HG02759 (cell line): ENCODE results near the gene RAB27B.

ENCODE experiments used
- ATAC-seq: cut with Tn5 transposase; IDR thresholded peaks from one replicate; pipeline ENCODE4 v1.9.1; 2021; ENCODE audit warnings: mild to moderate bottlenecking, moderate library complexity; ENCODE audit not compliant: unreplicated experiment

The RAB27B gene

DNA sequence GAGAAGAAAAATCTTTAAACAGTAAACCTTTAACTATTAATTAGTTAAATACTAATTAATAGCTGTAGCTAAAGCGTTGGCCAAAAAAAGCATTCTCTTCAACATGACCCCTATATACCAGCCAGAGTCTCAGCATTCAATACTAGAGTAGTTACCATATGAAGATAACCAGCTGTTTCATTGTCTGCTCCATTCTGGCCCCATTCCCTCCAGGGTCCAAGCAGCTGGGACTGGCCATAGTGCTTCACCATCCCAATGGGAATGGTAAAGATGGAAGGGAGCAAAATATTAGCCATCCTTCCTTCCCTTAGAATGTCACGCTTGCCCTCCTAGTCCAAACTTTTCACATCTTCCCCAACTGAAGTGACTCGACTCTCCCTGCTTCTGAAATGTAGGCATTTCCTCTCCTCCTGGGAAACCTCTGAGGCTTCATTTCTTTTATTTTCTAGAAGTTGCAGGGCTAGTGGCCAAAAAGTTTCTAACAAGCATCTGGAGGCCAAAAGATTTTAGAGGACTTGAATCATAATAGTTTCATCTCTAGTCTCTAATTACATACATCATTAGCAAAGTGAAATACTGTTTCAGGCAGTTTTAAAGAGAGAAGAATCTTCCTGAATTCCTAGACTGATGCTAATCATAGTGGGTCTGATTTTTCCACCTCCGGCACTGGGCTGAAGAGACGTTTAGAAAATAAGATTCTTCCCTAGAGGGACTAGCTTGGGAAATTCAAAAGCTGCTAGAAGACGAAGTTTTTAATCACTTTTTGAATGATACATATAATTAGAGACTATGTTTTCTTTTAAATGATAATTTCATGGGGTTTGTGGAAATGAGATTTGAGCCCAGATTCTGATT, 78.3 kb downstream of the RAB27B start:
- no peak for ATAC-seq

DNA sequence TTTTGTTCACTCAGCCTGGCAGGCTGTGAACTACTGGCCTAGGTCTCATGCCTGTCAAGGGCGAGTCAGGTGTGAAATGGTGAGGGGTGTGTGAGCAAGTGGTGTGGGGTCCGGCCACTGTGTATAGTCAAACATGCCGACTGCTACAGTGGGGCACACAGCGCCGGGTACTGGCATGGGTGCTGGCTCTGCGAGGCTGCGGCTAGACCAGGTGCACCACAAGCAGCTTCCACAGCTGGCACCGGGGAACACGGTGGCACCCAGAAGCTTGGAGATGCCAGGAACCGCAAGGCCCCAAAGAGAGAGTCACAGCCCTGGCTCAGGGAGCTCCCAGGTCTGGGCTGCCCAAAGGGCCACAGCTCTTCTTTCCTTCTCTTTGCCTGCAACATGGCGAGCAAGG, 81.3 kb downstream of the RAB27B start:
- no peak for ATAC-seq

GRCh38 chr18:54910161-54910919, 82.1 kb downstream of the RAB27B start:
- no peak for ATAC-seq

GRCh38 chr18:54911551-54911950, 83.3 kb downstream of the RAB27B start:
- no peak for ATAC-seq

DNA sequence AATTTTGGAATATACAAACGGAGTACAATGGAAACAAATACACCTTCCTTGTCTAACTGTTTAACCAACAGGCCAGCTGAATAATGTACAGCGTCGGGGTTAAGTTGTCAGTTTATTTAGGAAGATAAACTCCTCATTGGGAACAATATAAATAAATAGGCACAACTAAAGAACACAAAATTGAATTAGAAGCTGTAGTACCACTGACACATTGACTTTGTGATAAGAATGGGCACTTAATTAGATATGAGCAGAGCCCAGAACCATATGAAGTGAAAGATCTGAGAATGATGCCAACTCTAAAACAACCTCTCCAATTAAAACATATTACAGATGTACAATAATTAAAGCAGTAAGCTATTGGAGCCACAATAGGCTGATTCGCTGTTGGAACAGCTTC, 86.5 kb downstream of the RAB27B start:
- ATAC-seq, result no peak

- no peak for ATAC-seq
These were observed 88.2 kb downstream of the RAB27B start for GRCh38 chr18:54916507-54916906.

GRCh38 chr18:54918060-54918459, 89.8 kb downstream of the RAB27B start:
- no peak for ATAC-seq

DNA sequence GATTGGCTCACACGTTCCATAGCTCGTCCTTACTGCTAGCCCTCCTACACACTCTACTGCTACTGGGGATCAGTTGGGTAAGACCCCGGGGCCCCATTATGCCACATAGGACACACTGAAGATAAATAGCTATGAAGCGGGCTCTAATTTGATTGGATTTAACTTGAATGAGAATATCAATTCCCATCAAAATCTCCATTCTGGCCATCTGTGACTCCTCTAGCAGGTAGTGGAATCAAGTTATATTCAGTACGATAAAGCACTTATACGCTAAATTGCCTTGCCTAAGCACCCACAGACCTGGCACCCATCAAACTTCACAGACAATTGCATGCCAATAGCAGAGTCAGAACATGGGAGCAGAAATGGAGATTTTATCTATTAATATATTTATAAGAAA, 91.1 kb downstream of the RAB27B start:
- no peak for ATAC-seq

GRCh38 chr18:54923339-54923956, 95.2 kb downstream of the RAB27B start:
- ATAC-seq, result no peak

DNA sequence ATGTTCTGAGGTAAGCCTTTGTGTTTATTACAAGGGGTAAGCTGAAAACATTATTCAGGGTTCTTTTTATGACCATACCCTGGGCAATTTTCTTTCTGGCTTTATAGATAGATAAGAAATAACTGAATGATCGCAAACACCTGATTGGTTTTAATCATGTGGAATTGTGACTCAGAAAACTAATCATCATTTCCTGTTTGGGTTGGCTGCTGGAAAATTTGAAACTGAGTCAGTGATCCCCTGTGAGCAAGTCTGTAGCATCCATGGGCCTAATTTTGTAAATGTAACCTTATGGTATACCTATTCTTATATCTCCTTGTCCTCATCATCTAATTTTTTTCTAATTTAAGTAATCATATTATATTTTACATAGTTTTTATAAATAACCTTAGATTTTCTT, 96.7 kb downstream of the RAB27B start:
- no peak for ATAC-seq

DNA sequence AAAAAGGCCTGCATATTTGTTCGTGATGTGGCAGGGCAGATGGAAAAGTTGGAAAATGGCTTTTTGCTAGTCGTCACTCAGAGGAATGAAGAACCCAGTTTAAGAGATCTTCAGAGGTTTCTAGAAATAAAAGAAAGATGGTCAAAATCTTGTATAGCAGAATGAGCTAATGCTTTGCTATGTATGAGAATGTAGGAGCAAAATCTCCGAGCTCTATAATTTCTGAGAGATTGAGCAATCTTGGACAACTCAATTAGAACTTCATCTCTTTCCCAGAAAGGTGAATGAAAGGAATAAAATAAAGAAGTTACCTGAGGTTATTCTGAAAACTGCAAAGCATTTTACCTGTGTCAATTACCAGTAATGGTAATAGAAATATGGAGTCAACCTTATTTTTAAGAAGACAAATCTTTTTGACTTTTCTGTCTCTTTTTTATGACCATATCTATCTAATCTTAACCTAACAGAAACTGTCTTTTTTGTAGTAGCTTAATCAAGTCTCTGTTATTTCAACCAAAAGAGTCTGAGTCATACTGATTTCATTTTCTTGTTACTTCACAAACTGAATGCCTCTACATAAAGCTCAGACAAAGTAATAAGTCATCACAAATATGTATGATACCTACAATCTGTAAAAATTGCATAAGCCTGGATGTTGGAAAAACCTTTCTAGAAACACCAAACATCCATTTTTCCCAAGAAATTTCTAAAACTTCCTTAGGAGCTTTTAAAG, 98.5 kb downstream of the RAB27B start:
- ATAC-seq, result no peak

DNA sequence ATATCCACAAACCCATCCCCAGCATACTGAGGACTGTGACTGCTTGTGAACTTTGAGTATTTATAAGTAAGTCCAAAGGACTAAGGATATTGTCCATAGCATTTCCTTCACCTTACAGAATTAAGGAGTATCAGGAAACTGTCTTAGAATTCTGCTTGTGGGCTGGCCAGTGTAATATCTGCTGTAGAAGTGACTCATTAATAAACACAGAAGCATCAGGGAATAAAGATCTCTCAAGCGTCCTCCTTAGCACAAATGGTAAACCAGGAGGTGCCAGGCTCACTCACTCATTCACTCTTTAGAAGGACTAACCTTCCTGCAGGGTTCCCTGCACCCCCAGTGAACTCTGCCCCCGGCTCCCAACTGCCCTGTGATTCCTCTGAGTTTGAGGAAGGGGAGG, 100.0 kb downstream of the RAB27B start:
- ATAC-seq, result no peak

GRCh38 chr18:54931152-54931551, 102.9 kb downstream of the RAB27B start:
- no peak for ATAC-seq

DNA sequence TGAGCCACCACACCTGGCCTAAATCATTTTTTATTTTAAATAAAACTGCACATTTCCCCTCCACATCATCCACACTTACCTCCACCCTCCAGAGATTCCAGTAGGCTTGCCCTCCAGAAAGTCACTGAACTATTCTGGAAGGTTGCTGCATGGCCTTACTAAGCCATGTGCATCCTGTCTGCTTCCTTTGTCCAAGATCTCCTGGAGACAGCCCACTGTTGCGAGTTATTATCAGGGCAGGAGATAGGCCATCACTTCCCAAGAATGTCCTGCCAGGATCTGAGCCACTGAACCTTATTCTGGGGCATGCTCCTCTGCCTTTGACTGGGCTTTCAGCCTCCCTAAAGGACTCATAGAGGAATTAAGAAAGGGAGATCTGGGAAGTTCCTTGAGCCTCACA, 104.2 kb downstream of the RAB27B start:
- ATAC-seq, result no peak

GRCh38 chr18:54938506-54938905, 110.2 kb downstream of the RAB27B start:
- ATAC-seq, result no peak

DNA sequence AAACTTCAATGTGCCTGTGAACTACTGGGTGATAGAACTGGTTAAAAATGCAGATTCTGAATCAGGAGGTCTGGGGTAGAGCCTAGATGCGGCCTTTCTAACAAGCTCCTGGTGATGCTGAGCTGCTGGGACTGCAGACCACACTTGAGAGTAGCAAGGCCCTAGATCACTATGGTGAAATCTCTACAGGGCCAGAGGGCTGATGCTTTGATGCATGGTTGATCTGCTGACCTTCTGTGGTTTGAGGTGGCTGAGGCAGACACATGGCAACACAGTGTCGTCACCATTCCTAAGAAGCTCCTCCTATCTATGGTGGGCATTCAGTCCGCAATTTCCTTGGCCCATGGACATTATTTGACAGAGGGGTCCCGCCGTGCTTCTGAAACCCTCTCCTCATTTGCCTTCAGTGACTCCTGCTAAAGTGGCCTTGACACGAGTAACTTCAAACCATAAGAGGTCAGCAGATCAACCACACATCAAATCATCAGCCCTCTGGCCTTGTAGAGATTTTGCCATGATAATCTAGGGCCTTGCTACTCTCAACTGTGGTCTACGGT, 111.2 kb downstream of the RAB27B start:
- ATAC-seq, result no peak

DNA sequence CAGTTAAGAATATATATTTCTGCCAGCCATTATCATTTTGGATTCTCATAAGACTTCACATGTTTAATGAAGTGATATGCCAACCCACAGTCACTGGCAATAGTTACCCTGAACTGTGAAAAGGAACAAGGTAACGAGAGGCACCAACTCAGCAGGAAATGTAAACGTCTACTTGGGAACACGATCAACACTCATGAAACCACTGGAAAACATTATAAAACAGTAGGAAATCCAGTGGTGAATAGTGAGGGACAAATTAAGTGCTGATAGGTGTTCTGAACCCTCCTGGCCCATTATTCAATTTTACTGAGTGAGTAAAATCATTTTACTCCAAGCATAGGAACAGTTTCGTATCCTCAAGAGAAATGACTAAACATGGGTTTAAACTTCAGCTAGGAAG, 113.9 kb downstream of the RAB27B start:
- ATAC-seq, result no peak

GRCh38 chr18:54942569-54942968, 114.3 kb downstream of the RAB27B start:
- no peak for ATAC-seq
